HG02870 (cell line): Measurements from ENCODE around the gene CRADD.
"Not testable (repeated sequence)": the region's sequence is repeated elsewhere in the genome, so short reads cannot be mapped to it uniquely, and the experiment has no call there.

Source experiments
- ATAC-seq: cut with Tn5 transposase; IDR thresholded peaks from one replicate; pipeline ENCODE4 v1.9.1; 2021; ENCODE audit warnings: mild to moderate bottlenecking, moderate library complexity; ENCODE audit not compliant: unreplicated experiment

Gene CRADD

DNA sequence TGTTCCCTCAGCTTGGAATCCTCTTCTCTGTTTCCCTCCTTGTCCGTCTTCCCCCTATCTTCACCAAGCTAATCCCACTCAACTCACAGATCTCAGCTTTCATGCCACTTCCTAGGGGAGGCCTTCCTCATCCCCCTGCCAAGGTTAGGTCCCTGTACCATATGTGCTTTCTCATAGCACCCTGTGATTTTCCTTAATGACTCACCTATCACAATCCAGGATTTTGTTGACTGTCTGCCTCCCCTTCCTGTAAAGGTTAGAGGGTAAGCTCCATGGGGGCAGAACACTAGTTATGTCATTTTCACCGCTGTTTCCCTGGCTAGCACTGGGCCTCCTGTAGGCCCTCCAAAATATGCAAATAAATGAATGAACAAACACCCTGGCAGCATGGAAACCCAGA is 57.6 kb downstream of the CRADD start:
- ATAC-seq = no peak

DNA sequence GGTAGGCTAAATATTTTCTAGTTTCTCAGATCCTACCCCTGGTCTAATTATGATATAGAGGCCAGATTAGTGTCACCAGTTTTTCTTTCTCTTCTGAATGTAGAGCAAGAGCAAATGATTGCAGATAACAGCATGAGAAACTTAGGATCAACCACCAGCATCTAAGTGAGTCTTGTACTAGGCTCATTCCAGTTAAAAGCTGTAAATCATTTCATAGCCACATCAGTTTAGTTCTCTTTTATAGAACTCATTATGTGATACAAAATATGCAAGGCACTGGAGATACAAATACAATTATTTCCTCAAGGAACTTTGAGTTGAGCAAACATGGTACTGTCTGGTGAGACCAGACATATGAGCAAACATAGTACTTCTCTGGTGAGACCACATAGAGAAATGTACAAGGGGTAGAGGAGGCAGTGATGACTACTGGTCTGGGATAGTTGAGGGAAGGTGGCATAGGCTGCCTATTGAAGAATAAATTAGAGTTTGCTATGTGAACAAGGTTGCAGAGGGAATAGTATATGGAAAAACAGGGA is 59.5 kb downstream of the CRADD start:
- ATAC-seq = no peak

DNA sequence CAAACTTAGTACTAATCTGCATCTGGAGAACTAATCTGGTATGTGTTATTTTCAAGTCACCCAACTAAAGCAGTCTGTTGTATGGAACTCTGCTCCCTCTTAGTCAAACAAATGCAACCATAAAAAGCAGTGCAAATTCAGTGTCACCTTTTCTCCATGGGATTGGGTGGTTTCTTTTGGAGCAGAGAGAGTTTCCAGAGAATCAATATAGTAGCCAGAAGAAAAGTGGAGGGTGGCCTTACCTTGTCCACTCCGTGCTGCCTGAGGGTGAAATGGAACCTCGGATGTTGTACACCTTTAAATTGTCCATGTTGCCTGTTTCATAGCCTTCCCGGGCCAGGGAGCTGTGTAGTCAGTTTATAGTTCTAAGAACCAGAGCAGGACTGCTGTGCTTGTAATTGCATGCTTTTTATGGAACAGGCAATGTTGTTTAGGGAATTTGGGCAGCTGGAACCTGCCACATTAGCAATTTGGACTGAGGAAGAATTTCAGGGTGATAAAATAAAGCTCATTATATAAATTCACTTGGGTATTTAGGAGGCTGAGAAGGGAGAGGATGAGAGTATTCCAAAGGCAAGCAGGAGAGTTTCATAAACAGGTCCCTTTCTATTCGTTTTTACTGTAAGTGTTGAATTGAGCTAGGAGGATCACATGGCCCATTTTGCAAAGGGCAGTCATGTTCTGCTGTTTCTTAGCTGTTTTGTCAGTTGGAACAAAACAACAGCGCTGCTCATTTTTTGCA is 60.5 kb downstream of the CRADD start:
- ATAC-seq = no peak

DNA sequence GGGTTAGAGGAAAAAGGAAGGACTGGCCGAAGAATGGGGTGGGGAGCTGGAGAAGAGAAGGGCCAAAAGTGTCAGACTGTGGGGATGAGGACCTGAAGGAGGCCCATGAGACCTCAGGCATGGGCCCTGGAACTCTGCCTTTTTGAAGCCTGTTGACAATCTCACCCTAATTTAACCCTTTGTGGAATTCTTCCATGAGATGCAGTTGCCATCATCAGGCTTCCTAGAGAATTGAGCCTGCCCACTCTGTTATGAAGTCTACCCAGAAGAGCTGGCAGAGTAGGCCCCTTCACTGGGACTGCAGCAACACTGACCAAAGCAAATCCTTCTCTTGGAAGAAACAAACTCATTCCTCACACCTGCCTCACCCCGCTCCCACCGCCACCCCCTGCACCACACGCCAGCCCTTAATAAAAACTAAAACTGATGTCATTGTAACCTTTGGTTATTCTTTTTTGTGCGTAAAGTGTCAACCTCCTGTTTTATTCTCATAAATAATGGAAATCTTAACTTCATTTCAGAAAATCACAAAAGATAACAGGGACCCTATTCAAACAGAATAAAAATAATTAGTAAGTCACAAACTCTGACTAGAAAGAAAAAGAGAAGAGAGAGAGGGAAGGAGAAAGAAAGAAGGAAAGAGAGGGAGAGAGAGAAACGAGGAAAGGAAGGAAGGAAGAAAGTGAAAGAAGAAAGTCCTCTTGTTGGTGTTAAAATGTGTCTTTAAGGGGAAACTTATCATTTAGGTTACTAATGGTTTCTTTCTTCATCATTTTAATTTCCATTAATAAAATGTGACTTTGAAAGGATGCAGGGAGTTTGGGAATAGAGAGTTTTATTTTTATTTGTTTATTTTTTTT is 61.3 kb downstream of the CRADD start:
- ATAC-seq = no peak

DNA sequence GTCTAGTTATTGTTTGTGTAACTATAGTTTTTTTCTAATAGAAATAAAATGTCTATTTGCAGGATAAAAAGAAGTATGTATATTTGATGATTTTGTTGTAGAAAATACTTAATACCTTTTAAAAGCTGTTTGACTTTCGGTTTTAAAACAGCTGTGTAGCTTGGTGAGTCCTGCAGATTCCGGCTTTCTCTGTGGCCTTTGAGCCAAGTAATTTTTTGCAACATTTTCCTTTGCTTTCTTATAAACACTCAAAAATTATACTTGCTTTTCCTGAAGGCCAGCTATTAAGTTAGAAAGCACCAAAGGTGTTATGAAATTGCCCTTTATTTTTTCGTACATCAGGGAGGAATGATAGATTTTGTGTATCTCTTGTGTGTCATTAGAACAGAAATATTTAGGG is 63.6 kb downstream of the CRADD start:
- no peak for ATAC-seq

DNA sequence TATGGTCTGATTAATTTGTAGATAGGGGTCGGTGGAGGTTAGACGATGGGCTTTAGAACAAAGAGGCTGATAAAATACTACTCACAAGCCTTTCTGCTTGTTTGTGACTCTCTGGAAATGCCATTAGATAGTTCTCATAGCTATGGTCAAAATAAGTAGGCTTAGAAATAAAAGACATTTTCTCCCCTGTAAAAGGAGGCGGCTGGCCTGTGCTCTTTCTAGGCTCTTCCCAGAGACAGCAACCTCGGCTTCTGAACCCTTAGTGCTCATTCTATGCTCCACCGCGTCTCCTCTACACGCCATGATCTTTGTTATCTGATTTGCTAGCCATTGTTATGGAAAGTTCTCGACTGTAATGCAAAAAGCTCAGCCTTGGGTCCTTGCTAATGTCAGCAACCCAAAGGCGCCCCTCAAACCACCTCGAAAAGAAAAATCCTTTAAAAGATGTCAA is 64.5 kb downstream of the CRADD start:
- ATAC-seq = peak; percentile 18

DNA sequence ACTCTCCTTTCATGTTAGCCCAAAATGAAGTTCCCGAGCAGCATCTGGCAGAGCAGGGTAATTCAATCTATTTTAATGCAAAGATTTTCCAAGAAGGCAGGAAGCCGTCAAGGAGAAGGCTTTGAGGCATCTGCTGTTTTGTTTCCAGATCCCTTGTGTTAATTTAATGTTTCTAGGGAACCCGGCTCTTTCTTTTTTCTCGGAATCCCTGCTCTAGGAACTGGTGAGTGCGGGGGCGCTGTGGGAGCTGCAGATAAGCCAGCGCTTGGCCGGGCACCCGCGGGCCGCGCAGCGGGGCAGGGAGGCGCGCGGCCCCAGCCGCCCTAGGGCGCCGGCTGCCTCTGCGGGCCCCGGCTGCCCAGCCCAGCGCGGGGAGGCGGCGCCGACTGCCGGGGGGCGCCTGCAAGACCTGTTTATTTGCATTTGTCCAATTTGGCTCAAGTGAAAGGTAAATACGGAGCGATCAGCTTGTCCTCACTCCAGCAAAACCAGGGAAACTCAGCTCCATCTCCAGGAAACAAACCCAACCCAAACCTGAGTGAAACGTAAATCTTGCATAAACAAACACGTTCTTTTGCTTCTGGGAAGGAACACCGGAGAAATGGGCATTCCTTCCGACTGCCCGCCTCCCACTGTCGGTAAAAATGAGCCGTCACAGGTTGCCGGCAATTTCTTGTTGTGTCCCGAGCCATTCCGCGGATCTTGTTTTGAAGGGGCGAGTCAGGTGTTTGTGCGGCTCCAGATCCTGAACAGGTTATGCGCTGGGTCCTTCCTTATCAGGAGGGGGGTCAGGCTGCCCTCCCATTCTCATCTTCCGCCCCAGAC is 65.1 kb downstream of the CRADD start:
- peak; percentile 68 for ATAC-seq

DNA sequence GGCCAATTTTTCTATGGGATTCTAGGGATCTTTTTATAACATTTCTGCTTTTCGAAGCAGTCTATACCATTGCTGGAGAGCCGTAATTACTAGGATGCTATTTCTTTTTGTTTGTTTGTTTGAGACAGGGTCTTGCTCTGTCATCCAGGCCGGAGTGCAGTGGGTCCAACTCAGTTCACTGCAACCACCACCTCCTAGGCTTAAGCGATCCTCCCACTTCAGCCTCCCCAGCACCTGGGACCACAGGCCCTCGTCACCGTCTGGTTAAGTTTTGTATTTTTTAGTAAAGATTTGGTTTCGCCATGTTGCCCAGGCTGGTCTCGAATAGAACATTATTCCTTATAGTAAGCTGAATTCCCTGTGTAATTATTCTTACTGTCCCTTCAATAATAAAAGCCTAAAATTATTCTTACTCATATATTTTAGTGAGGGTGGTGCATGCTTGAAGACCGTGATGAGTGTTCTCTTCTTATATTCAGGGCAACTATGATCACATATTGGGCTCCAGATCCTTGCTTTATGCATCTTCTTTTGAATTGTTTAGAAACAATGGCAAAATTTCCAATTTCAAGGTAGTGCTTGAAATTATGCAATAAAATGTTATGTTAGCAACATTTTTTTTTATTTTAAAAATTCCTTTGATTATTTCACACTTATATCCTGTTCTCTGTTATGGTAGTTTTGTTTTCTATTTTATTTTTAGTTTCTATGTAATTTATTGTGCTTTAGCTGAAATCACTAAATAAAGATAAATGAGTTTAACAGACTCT is 66.2 kb downstream of the CRADD start:
- ATAC-seq = no peak

DNA sequence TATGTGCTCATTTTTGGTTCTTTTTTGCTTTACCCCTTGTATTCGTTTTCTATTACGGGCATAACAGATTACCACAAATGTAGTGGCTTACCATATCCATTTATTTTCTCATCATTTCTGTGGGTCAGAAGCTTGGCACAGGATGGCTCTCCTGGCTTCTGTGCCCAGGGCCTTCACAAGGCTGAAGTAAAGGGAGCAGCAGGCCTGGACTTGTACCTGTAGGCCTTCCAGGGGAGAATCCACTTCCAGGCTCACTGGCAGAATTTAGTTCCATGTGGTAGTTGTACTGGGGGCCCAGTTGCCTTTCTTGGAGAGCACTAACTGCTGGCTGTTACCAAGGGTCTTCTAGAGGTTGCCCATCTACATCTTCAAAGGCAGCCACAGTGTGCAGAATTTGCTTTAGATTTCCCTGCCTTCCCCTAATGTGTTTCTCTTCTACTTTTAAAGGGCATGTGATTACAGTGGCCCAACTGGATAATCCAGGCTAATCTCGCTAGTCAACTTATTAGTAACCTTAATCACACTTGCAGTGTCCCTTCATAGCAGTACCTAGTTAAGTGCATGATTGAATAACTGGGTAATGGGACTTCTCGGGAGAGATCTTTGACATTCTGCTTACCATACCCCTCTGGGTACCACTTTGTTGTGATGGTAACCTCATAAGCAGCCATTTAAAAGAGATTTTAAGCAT is 67.0 kb downstream of the CRADD start:
- no peak for ATAC-seq

DNA sequence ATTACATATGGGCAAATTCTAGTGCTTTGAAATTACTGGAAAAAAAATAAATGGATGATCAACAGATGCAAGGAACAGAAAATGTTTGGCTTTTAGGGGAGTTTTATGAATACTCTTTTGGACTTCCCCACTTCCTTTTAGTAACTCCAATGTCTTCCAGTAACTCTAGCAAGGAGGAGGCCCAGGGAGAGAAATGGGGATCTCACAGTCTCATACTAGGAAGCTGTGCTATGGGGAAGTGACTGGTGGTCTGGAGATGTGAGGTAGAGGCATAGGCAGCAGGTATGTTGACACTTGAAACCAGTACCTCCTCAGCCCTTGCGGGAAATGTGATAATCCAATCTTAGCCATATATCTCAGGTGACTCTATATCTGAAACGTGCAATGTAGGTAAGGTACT is 68.1 kb downstream of the CRADD start:
- ATAC-seq = no peak

DNA sequence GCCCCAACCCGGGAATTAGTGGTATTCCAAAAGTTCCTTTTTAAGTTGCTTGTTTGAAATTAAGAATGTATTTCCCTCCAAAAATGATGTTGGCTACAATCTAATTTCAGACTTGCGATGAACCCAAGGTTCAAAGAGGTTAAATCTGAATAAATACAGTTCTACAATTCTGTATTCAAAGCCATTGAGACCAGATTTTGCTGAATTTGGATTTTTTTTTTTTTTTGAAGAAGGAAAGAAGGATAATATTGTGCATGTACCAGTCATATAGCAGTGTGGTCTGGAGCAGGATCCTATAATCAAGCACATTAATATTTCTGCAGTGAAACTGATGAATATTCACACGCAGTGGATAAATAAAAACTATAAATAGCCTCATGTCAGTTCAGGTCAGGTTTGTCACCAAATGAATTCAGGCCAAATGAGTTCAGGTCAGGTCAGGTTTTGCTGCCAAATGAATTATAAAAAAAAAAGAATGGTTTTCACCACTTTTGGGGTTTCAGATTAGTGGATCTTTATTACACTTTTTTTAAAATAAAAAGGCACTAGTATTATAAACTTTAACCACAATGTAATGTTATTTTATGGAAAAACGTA is 69.5 kb downstream of the CRADD start:
- no peak for ATAC-seq

DNA sequence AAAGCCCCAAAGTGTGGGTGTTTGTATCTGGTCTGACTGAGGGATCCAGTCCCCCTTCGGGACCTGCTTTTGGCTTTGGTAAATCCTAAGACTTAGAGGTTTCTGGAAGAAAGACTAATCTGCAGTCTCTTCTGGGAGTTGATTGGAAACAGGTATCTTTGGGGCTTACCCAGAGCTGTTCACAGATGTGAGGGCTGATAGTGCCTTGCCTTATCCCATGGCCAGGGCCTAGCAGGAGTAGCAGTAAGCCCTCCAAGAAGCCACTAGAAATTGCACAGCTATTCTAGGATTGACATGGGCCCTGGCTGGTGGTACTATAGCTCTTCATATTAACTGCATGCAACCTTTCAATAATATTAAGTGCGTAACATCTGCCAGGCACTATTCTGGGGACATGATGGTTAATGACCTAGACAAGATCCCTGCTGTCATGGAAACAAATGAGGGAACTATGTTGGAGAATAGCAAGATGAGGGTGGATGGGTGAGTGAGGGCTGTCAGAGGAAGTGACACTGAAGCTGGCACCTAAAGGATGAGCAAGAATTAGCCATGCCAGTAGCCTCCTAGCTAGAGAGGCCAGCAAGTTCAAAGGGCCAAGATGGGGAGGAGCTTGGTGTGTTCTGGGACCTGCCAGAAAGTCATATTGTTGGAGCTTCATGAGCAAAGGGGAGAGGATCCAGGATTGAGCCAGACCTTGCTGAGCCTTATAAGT is 71.7 kb downstream of the CRADD start:
- ATAC-seq = no peak

DNA sequence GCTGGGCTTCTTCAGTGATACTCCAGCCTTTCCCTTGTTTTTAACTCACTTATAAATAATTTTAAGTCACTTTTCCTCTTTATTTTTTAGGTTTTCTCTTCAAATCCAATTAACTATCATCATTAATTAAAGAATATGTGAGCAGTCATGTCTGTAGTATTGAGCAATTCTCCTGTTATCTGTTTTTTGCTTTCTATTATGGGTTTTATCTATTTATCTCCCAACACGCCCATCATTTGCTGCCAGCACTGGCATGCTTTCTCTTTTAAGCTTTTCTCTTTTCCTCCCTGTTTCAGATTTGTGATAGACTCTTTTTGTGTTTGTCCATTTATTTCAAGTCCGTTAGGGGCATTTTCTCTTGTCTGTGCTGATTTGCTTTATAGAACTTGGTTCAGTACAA is 72.3 kb downstream of the CRADD start:
- ATAC-seq = no peak

DNA sequence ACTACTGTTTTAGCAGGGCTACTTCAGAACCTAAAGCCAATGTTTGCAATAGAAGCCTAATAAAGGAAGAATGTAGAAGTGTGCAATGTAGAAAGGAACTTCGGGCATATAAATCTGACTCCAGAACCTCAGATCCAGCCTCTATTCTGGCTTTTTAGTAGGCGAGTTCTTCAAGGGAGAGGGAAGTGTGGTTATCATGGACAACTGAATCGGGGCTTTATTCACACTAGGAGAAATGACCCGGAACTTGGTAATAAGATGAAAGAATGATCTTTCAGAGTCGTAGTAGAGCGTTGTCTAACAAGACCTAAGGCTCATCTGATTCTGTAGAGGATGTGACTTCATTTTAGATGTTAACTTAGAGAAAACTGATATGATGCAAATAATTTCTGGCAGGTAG is 72.9 kb downstream of the CRADD start:
- no peak for ATAC-seq

DNA sequence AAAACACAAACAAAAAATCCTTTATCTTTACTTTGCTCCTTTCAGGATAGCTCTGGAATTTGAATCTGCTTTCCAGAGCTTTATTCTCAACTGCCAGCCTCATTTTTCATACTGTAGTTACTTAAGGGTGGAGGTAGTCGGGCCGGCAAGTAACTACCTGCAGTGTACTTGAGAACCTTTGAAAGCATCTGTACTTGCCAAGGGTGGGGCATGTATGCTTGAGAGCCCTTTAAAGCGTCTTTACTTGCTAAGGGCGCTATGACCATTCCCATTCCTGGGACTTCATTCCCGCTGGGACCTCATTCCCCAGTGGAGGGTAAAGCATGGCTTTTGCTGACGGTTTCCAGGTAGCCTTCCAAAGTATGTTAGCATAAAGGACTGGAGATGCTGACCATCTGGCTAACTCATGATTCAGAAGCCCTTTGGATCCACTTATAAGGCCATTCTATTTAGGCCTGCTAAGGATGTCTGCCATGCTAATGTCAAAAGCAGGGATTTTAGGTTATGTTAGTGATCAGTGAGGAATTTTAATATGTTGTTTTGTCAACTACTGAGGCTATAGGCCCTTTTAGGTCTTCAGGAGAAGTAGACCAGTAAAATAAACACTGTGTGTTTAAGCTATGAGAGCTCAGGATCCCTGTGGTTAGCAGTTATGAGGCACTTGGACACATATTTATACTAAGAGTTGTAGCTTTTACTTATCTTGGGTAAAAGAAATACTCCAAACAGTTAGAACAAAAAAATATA is 74.9 kb downstream of the CRADD start:
- no peak for ATAC-seq

DNA sequence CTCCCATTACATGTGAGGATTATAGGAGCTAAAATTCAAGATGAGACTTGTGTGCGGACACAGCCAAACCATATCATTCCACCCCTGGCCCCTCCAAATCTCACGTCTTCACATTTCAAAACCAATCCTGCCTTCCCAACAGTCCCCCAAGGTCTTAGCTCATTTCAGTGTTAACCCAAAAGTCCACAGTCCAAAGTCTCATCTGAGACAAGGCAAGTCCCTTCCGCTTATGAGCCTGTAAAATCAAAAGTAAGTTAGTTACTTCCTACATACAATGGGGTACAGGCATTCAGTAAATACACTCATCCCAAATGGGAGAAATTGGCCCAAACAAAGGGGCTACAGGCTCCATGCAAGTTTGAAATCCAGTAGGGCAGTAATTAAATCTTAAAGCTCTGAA is 76.1 kb downstream of the CRADD start:
- ATAC-seq = no peak

DNA sequence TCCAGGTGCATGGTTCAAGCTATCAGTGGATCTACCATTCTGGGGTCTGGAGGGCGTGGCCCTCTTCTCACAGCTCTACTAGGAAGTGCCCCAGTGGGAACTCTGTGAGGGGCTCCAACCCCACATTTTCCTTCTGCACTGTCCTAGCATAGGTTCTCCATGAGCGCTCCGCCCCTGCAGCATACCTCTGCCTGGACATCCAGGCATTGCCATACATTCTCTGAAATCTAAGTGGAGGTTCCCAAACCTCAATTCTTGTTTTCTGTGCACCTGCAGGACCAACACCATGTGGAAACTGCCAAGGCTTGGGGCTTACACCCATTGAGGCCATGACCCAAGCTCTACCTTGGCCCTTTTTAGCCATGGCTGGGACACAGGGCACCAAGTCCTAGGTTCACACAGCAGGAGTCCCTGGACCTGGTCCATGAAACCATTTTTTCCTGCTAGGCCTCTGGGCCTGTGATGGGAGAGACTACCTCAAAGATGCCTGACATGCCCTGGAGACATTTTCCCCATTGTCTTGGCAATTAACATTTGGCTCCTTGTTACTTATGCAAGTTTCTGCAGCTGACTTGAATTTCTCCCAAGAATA is 76.8 kb downstream of the CRADD start:
- ATAC-seq = no peak

DNA sequence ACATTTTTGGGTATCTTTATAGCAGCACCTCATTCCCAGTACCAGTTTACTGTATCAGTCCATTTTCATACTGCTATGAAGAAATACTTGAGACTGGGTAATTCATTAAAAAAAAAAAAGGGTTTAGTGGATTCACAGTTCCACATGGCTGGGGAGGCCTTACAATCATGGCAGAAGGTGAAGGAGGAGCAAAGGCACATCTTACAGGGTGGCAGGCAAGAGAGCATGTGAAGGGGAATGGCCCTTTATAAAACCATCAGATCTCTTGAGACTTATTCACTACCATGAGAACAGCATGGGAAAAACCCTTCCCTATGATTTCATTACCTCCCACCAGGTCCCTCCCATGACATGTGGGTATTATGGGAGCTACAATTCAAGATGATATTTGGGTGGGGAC is 77.7 kb downstream of the CRADD start:
- not testable (repeated sequence) for ATAC-seq
